GM12878 (cell line): Measurements from ENCODE around the gene NHSL2. TPM values are rescaled to one million over a fixed set of nuclear protein-coding genes. Genes with fewer than 3 reads are reported as not detected.

Experiments
- ATAC-seq: fragments of 200-7000 bp; cut with Tn5 transposase; 3 replicates; pipeline ENCODE4 v1.9.1; 2020; ENCODE audit warnings: mild to moderate bottlenecking, moderate library complexity
- BruUV-seq: library from RNA; stranded (reverse); fragments of 400-500 nt; replicated peaks from 2 replicates; lab custom pipeline; 2021; lab: Mats Ljungman, UMichigan
- CTCF ChIA-PET: fragments of 300-600 bp; sonication (Branson Sonifier 250); formaldehyde crosslinking; extraction: SDS; loops from one replicate; lab custom pipeline; 2021; ENCODE audit warnings: inconsistent platforms; lab: Yijun Ruan, JAX
- POLR2A ChIA-PET: fragments of 350-600 bp; formaldehyde crosslinking; extraction: SDS; loops from one replicate; lab custom pipeline; 2021; ENCODE audit warnings: inconsistent platforms; lab: Charles Lee
- RAD21 ChIA-PET: fragments of 300-600 bp; sonication (Branson Sonifier 250); formaldehyde crosslinking; loops from one replicate; lab custom pipeline; 2023; ENCODE audit warnings: antibody characterized with exemption; ENCODE audit not compliant: unreplicated experiment; lab: Charles Lee
- SMC1A ChIA-PET: fragments of 300-600 bp; sonication (Branson Sonifier 250); formaldehyde crosslinking; loops from one replicate; lab custom pipeline; 2023; ENCODE audit not compliant: unreplicated experiment, uncharacterized antibody; lab: Charles Lee
- DNase-seq: peaks from one replicate; pipeline ENCODE4 v3.0.0-alpha.2; 2011; ENCODE audit warnings: low read depth, low spot score
- FAIRE-seq: peaks from 3 replicates; lab custom pipeline; 2011; peaks lifted over from hg19 to GRCh38; lab: Jason Lieb, UNC
- H2AFZ ChIP-seq: 2 replicates; pipeline ENCODE4 v1.6.0; 2011; ENCODE audit warnings: low read depth, low read length, control low read depth; ENCODE audit not compliant: control insufficient read depth
- H3K27ac ChIP-seq: 2 replicates; pipeline ENCODE4 v1.5.1; 2011; ENCODE audit warnings: control low read depth; ENCODE audit not compliant: control insufficient read depth, insufficient read depth
- H3K27me3 ChIP-seq, 2 experiments: replicated peaks in 1 of 2; 2 replicates each; pipeline versions ENCODE4 v1.6.0 to v1.6.1; 2011; ENCODE audit warnings: low read length in 1 of 2; ENCODE audit not compliant: control insufficient read depth in 2 of 2, insufficient read depth in 2 of 2
- H3K36me3 ChIP-seq, 2 experiments: 2 replicates each; pipeline ENCODE4 v1.5.1; 2011; ENCODE audit warnings: low read length in 1 of 2; ENCODE audit not compliant: control insufficient read depth in 2 of 2, insufficient read depth in 2 of 2
- H3K4me1 ChIP-seq: 2 replicates; pipeline ENCODE4 v1.6.1; 2011; ENCODE audit warnings: mild to moderate bottlenecking, low read length, moderate library complexity, mixed read lengths; ENCODE audit not compliant: control insufficient read depth, insufficient read depth
- H3K4me2 ChIP-seq: 2 replicates; pipeline ENCODE4 v1.6.0; 2011; ENCODE audit warnings: control low read depth; ENCODE audit not compliant: control insufficient read depth, insufficient read depth
- H3K4me3 ChIP-seq: fragments of 200-600 bp; sonication (generic); 2 replicates; pipeline ENCODE4 v1.5.1; 2016
- H3K79me2 ChIP-seq: 2 replicates; pipeline ENCODE4 v1.6.0; 2011; ENCODE audit warnings: low read length; ENCODE audit not compliant: control insufficient read depth, insufficient read depth
- H3K9ac ChIP-seq: 2 replicates; pipeline ENCODE4 v1.8.0; 2011; ENCODE audit warnings: low read length, control low read depth, mixed read lengths; ENCODE audit not compliant: control insufficient read depth, insufficient read depth
- H3K9me3 ChIP-seq: replicated peaks from 3 replicates; pipeline ENCODE4 v1.5.1; 2011; ENCODE audit warnings: mild to moderate bottlenecking, low read length; ENCODE audit not compliant: control insufficient read depth, insufficient read depth
- H4K20me1 ChIP-seq: 2 replicates; pipeline ENCODE4 v1.6.0; 2011; ENCODE audit not compliant: control insufficient read depth, insufficient read depth
- ASH2L ChIP-seq: fragments of 300-600, 200-600 bp; sonication (generic); IDR thresholded peaks from 2 replicates; pipeline ENCODE4 v1.6.1; 2017; ENCODE audit warnings: low read depth, mild to moderate bottlenecking, borderline replicate concordance
- BCLAF1 ChIP-seq: fragments of 450-650 bp; IDR thresholded peaks from 2 replicates; pipeline ENCODE4 v1.6.1; 2017; ENCODE audit warnings: antibody characterized with exemption, mild to moderate bottlenecking, moderate library complexity
- CREB1 ChIP-seq: IDR thresholded peaks from 2 replicates; pipeline ENCODE4 v1.6.1; 2012; ENCODE audit warnings: low read depth, mild to moderate bottlenecking, inconsistent platforms
- EZH2 ChIP-seq: IDR thresholded peaks from 2 replicates; pipeline ENCODE4 v1.6.1; 2012; ENCODE audit warnings: low read depth, mild to moderate bottlenecking, control low read depth, inconsistent platforms, low read length, borderline replicate concordance; ENCODE audit not compliant: control insufficient read depth
- GABPA ChIP-seq: IDR thresholded peaks from 2 replicates; pipeline ENCODE4 v1.6.1; 2014; ENCODE audit warnings: antibody characterized with exemption, low read depth, mild to moderate bottlenecking, inconsistent platforms
- PAX8 ChIP-seq: fragments of 450-650 bp; IDR thresholded peaks from 2 replicates; pipeline ENCODE4 v1.6.1; 2017; ENCODE audit warnings: mild to moderate bottlenecking, moderate library complexity
- POLR2A ChIP-seq: IDR thresholded peaks from 2 replicates; pipeline ENCODE4 v1.6.1; 2011; ENCODE audit warnings: low read depth, mild to moderate bottlenecking, low read length
- ZZZ3 ChIP-seq: IDR thresholded peaks from 2 replicates; pipeline ENCODE4 v1.6.1; 2011; ENCODE audit warnings: low read depth; ENCODE audit not compliant: control insufficient read depth, insufficient read length
- WGBS: methylation state at CpG from one replicate; pipeline ENCODE4 v1.1.6; 2016; ENCODE audit warnings: low lambda C conversion rate; ENCODE audit not compliant: insufficient replicate concordance, insufficient coverage; ENCODE audit errors: missing lambda C conversion rate; 5-methylcytosine and 5-hydroxymethylcytosine counted together
- in situ Hi-C: fragments of 300-500 bp; cut with MboI; formaldehyde crosslinking; loops from 9 replicates; pipeline ENCODE4 v1.14.3; 2018; ENCODE audit warnings: mixed read lengths
- intact Hi-C: fragments of 100-400 bp; cut with micrococcal nuclease; formaldehyde crosslinking; loops from one replicate; pipeline ENCODE4 v1.14.2; 2022; ENCODE audit not compliant: unreplicated experiment
- polyA plus RNA-seq, 11 experiments: library from polyadenylated mRNA; depleted of rRNA in 4 of 11; unstranded in 6 of 11; stranded (reverse) in 5 of 11; fragments of >200 nt; fragmentation: Nextera tagmentation in 4 of 11; fragmentation: Illumina TruSeq in 1 of 11; extraction: Ambion mirVana in 4 of 11; extraction: Trizol in 1 of 11; gene quantifications; 1 replicate in 1 of 11; 2 replicates in 10 of 11; pipeline versions ENCODE4 v1.2.1 to v1.2.3, GENCODE V29; 2011 to 2016; ENCODE audit warnings: inconsistent platforms in 2 of 11, missing spikeins in 2 of 11, low read depth in 1 of 11
- total RNA-seq, 4 experiments: library from RNA; depleted of rRNA in 3 of 4; stranded (reverse); fragments of >200 nt in 3 of 4; fragmentation: Illumina TruSeq in 1 of 4; extraction: Trizol in 1 of 4; gene quantifications; 2 replicates each; pipeline versions ENCODE4 v1.2.1 to v1.2.3, GENCODE V29; 2013 to 2021

Gene NHSL2
- total and polyA plus RNA-seq, 10 of the 15 experiments (the other 5 are each of a cell fraction or from before 2014, with no cell fraction given), result 0.05 to 0.53 (median 0.07) TPM; not detected in 2

DNA sequence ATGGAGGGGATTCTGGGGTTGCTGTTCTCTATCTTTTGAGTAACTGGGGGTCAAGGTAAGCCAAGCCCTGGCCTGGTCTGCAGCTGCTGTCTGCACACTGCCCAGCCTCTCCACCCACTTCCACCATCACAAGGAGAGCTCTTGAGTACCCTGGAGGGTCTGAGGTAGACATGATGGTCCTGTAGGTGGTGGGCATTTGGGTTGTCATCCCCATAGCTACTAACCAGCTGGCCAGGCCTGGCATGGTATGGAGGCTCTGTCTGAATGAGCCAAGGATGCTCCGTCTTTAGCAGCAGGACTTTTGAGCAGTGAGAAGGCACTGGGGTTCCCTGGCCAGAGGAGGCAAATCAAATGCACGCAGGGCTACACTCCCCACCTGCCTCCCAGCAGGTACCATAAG is 82.7 kb downstream of the NHSL2 start:
- Histone ChIP-seq H2AFZ (no peak overlapping the region), H3K27ac (no peak overlapping the region)
- ChIA-PET CTCF (no interaction called here), SMC1A (interaction anchor here (1.1 kb wide), 1 partner anchor 133 kb away, joined by 3 read pairs; no protein-coding TSS in a partner anchor)
- DNase-seq, result no peak
- intact Hi-C loops, result no loop called here
- TF ChIP-seq GABPA, result no peak
- TF ChIP-seq CREB1, result no peak
- TF ChIP-seq ASH2L, result no peak
- TF ChIP-seq ZZZ3, result no peak
- no peak for TF ChIP-seq EZH2
- TF ChIP-seq POLR2A, result no peak
- TF ChIP-seq PAX8, result no peak
- TF ChIP-seq BCLAF1, result no peak
- TF ChIP-seq, all 136 proteins: peak for 0
- Histone ChIP-seq H3K4me3 (no peak overlapping the region), H3K4me2 (no peak overlapping the region), H3K9me3 (no peaks in the 10 kb centered on the region), H3K36me3 (no peaks in the 10 kb centered on the region), H3K79me2 (no peaks in the 10 kb centered on the region), H3K9ac (no peak overlapping the region), H3K4me1 (no peaks in the 10 kb centered on the region), H4K20me1 (no peaks in the 10 kb centered on the region), H3K27me3 (no peaks in the 10 kb centered on the region; a peak in 1 of 4 replicates)
- no peak for FAIRE-seq
- in situ Hi-C loops, result no loop called here
- ChIA-PET POLR2A (no interaction called here), RAD21 (no interaction called here)
- BruUV-seq, result no TSS peak
- no peak for ATAC-seq
- WGBS, result 23% methylated on average over 2 of the region's 2 CpGs
